Measurements from ENCODE around the gene KCNA2. TPM values are rescaled to one million over a fixed set of nuclear protein-coding genes. Genes with fewer than 3 reads are reported as not detected.

Gene KCNA2
- not detected for polyA plus RNA-seq

DNA sequence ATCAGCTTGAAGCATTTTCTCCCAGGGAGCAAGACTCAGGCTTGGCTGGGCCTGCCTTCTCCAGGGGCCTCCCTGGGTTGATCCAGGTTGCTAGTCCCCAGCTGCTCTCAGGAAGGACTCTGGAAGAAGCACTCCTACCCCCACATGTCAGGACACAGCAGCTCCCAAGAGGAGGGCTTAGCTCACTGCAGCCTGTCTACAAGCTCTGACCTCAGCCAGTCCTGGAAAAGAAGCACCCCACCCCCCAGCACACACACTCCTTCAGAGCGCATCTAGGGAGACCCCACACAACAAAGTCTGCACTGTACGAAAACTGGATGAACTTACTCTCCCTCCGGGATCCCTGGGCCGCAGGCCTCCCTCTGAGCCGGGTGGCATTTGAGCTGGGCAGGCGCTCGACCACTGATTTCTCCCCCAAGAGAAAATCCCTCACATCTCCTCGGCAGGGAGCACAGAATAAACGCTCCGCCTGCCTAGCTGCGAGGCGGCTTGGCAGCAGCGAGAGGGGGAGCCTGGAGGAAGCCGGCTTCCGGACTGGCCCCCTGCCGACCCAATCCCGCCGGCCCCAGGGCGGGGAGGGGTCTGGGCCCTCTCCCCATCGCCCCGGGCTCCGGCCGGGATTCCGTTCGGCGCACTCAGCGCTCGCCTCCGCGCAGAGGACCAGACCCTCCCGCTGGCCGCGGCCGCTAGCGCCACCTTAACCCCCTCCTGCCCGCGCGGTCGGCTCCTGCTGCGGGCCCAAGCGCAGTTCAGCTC lies at the start of gene KCNA2:
TSS of gene KCNA2 (minus strand) at position 458 of the 756 bp plus-strand sequence. CDS start 1,576 bp downstream, outside the sequence.
- Mint-ChIP-seq H3K9me3 (no peaks in the 10 kb centered on the region), H3K27me3 (peaks cover 43% of the 10 kb centered on the region), H3K36me3 (peaks cover 3% of the 10 kb centered on the region), H3K4me3 (peak within 1 kb of the TSS; percentile 84 to 92 (median 90)), H3K4me1 (peaks cover 4 to 14% (median 11%) of the 10 kb centered on the region in 3 donors), H3K27ac (no peak within 1 kb of the TSS)

DNA sequence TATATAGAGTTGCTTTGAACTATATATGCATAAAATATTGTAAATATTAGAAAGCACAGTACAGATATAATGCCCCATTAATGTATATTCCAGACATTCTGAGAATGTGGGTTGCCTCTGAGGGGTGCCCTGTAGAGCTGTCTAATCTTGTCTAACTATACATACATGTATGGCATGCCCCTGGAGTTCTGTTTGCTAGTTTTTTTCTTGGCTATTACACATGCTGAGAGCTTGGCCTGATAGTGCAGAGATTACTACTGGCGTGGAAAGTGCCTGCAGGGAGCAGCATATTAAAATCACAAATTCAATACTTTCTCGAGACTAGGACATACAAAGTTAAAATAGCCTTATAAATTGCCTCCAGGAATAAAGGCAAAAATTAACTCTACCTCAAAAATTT lies 44.5 kb upstream of the KCNA2 start:
- Mint-ChIP-seq H3K9me3 (no peaks in the 10 kb centered on the region), H3K4me3 (no peak overlapping the region), H3K27me3 (no peaks in the 10 kb centered on the region), H3K4me1 (peaks cover 4 to 13% (median 6%) of the 10 kb centered on the region in 3 donors), H3K36me3 (peaks cover 3% of the 10 kb centered on the region), H3K27ac (no peak overlapping the region)

DNA sequence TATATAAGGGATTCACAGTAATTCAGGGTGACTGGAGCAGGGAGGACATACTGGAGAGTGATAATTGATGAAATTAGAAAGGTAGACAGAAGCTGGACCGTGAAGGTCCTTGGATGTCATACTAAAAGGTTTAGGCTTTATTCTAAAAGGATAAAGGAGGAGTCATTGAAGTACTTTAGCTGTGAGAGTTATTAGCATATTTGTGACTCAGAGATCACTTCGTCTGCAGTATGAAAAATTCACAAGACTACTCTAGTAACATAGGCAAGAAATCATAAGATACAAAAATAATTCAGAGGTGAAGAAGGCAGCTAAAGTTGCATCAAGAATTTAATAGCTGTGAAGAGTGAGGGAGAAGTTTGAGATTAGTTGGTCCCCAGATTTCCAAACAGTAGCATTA lies 42.3 kb upstream of the KCNA2 start:
- peaks cover 3% of the 10 kb centered on the region for H3K36me3 Mint-ChIP-seq
- H3K27ac Mint-ChIP-seq, result no peak overlapping the region

DNA sequence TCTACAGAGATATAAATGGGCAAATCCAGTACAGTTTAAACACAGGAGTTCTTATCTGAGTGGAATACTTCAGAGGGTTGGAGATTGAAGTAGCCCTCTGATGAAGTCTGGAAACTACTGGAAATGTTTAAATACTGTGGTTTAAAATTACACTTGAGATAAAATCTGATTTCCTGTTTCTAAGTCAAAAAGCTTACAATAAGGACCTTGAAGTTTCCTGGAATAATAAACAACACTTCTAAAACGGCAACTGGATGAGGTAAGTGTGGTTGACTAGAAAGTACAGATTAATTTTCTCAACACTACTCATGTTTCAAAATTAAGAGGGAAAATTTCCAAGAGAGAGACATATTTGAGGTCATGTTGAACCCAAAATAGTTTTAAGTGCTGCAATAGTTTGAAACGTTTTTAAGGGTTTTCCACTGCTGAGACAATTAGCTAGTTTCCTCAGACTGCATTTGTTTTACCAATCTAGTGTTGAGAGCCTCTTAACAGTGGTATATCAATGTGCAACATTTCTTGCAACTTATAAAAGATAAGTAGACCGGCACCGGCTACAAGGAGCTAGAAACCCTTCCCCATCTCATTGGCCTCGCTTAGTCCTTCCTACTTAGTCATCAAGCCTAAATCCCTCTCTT lies 41.2 kb upstream of the KCNA2 start:
- Mint-ChIP-seq H3K4me1 (peaks cover 7 to 14% (median 12%) of the 10 kb centered on the region in 3 donors), H3K9me3 (no peaks in the 10 kb centered on the region), H3K27me3 (no peaks in the 10 kb centered on the region), H3K4me3 (no peak overlapping the region), H3K36me3 (peaks cover 3% of the 10 kb centered on the region), H3K27ac (no peak overlapping the region)

More for the DNA sequence above, 42.3 kb upstream of the KCNA2 start:
- Mint-ChIP-seq H3K9me3 (no peaks in the 10 kb centered on the region), H3K4me3 (no peak overlapping the region), H3K4me1 (peaks cover 8 to 17% (median 14%) of the 10 kb centered on the region in 3 donors), H3K27me3 (no peaks in the 10 kb centered on the region)

DNA sequence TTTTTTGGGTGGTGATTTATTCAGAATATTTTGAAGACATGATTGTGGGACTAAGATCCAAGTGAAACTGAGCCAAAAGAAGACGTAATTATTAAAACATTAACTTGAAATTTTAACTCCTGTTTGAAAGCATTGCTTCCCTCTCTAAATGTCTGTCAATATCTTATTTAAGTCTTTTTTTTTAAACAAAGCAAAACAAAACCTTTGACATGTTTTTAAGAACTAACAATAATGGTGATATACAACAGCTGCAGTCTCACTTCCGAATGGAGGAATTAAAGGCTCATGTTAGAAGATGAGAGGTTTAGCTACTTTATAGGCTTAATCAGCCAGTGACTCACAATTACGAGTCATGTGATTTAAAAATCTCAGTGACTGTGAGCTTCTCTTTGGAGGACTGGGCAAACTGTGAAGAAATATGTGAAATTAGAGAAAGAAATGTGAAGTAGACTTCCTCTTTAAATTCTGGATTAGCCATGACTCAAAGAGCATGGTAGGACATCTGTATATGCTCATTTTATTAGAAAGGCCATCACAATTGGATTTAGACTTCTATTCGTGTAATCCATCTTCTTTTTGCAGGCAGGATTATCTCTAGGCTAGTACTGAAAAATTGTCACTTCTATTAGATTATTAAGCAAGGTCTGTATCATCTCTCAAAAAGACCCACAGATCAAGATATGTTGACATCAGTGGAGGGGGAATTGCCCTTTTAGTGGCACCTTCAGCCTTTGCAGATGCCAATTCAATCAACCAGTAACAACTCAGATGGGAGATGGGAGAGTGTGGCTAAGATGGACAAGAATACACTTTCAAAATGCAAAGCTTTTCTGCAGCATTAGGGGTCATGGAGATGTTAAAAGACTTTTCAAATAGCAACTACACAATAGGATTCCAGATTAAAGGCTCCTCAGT lies 39.9 kb upstream of the KCNA2 start:
- Mint-ChIP-seq H3K27ac (peak overlapping the region in 1 of 3 donors; percentile 33), H3K36me3 (no peaks in the 10 kb centered on the region), H3K4me1 (peaks cover 7 to 23% (median 21%) of the 10 kb centered on the region in 3 donors), H3K4me3 (no peak overlapping the region), H3K27me3 (no peaks in the 10 kb centered on the region), H3K9me3 (peaks cover 0 to 8% (median 2%) of the 10 kb centered on the region in 3 donors)

DNA sequence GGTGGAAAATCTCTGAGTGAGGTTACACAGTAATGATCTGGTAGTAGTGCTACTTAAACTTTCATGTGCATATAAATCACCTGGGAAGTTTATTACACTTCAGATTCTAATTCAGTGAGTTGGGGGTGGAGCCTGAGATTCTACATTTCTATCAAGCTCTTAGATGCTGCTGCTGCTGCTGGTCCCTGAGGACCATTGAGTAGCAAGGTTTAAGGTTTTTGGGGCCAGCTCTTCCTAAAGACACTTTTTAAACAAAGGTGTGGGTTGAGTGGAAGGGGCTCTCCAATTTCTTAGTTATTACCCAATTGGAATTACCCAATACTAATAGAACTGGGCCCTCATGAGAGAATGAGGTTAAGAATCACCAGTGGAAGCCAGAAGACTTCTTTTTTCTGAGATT lies 39.1 kb upstream of the KCNA2 start:
- Mint-ChIP-seq H3K27ac (no peak overlapping the region), H3K4me3 (no peak overlapping the region)

GRCh38 chr1:110643879-110644472 lies 37.8 kb upstream of the KCNA2 start:
- Mint-ChIP-seq H3K4me1 (peaks cover 11 to 37% (median 26%) of the 10 kb centered on the region in 3 donors), H3K27me3 (no peaks in the 10 kb centered on the region)

More for the DNA sequence above, 39.1 kb upstream of the KCNA2 start:
- peaks cover 7 to 26% (median 23%) of the 10 kb centered on the region in 3 donors for H3K4me1 Mint-ChIP-seq
- H3K9me3 Mint-ChIP-seq, result peaks cover 0 to 8% (median 2%) of the 10 kb centered on the region in 3 donors
- no peaks in the 10 kb centered on the region for H3K36me3 Mint-ChIP-seq
- H3K27me3 Mint-ChIP-seq, result no peaks in the 10 kb centered on the region

GRCh38 chr1:110639724-110640386 lies 33.7 kb upstream of the KCNA2 start:
- Mint-ChIP-seq H3K36me3 (no peaks in the 10 kb centered on the region), H3K27ac (peak overlapping the region in 1 of 3 donors; percentile 7), H3K4me1 (peaks cover 32 to 54% (median 46%) of the 10 kb centered on the region in 3 donors), H3K4me3 (peak overlapping the region in 1 of 4 donors; percentile 8), H3K9me3 (peaks cover 0 to 8% (median 2%) of the 10 kb centered on the region in 3 donors), H3K27me3 (no peaks in the 10 kb centered on the region)

More at GRCh38 chr1:110643879-110644472, 37.8 kb upstream of the KCNA2 start:
- Mint-ChIP-seq H3K9me3 (peaks cover 0 to 8% (median 2%) of the 10 kb centered on the region in 3 donors), H3K27ac (peak overlapping the region in 1 of 3 donors; percentile 36), H3K36me3 (no peaks in the 10 kb centered on the region), H3K4me3 (no peak overlapping the region)

DNA sequence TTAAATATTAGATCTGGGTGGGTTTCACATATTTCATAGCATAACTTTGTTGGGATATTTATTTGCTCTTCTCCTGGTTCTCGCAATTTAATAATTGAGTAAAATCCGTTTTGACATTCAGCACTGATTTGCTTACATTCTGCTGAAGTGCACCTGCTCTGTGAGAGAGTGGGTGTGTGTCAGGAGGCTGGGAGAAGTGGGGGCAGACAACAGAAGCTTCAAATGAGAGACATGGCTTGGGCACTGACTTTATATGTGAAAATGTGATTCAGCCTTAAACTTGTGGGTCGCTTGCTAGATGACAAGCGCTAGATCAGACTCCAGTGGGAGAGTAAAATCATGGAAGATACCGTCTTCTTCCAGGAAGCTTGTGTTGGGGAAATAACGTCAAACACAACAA lies 32.4 kb upstream of the KCNA2 start:
- H3K27ac Mint-ChIP-seq, result peak overlapping the region in 1 of 3 donors; percentile 16
- peaks cover 38 to 54% (median 52%) of the 10 kb centered on the region in 3 donors for H3K4me1 Mint-ChIP-seq
- H3K27me3 Mint-ChIP-seq, result peaks cover 1% of the 10 kb centered on the region
- peaks cover 0 to 8% (median 2%) of the 10 kb centered on the region in 3 donors for H3K9me3 Mint-ChIP-seq
- H3K4me3 Mint-ChIP-seq, result no peak overlapping the region
- H3K36me3 Mint-ChIP-seq, result no peaks in the 10 kb centered on the region

GRCh38 chr1:110638058-110638457 lies 31.9 kb upstream of the KCNA2 start:
- Mint-ChIP-seq H3K9me3 (peaks cover 0 to 8% (median 2%) of the 10 kb centered on the region in 3 donors), H3K4me3 (no peak overlapping the region), H3K27me3 (peaks cover 1% of the 10 kb centered on the region), H3K36me3 (no peaks in the 10 kb centered on the region), H3K27ac (peak overlapping the region in 1 of 3 donors; percentile 24), H3K4me1 (peaks cover 42 to 57% (median 56%) of the 10 kb centered on the region in 3 donors)

GRCh38 chr1:110637475-110637874 lies 31.3 kb upstream of the KCNA2 start:
- Mint-ChIP-seq H3K36me3 (no peaks in the 10 kb centered on the region), H3K27ac (no peak overlapping the region), H3K4me3 (peak overlapping the region in 2 of 4 donors; percentile 19 to 59), H3K27me3 (peaks cover 1% of the 10 kb centered on the region), H3K9me3 (peaks cover 0 to 8% (median 2%) of the 10 kb centered on the region in 3 donors), H3K4me1 (peaks cover 42 to 57% (median 57%) of the 10 kb centered on the region in 3 donors)

DNA sequence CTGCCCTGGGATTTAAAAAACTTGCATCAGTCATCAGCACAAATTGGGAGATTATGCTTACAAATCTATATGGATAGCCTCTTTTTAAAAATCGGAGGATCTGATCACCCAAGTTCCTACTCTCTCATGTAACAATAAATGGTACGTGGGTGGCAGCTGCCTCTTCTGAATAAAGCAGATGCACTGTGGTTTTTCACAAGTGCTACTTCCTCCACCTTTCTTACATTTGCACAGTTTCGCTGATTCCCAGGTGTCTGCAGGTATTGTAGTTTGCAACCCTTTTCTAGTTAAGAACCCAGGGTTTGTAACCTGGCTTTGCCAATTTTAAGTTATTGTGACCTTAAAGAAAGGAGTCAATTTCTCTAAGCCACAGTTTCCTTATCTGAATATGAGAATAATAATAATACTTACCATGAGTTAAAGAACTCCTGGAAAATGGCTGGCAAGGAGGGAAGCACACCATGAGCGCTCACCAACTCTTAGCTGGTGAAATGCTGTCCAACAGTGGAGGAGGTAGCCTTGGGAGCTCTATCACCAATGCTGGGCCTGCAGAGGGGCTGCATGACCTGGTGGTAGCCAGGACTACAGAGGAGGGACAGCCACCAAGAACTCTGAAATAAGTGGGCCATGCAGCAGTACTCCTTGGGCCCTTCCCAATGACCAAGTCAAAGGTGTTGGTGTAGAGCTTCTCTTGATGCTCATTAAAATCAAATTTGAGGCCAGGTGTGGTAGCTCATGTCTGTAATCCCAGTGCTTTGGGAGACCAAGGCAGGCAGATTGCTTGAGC lies 30.2 kb upstream of the KCNA2 start:
- H3K4me1 Mint-ChIP-seq, result peaks cover 39 to 49% (median 49%) of the 10 kb centered on the region in 3 donors
- H3K27ac Mint-ChIP-seq, result peak overlapping the region; percentile 15 to 86 (median 78)
- peak overlapping the region; percentile 14 to 85 (median 44) for H3K4me3 Mint-ChIP-seq
- H3K9me3 Mint-ChIP-seq, result peaks cover 0 to under 1% (median 0%) of the 10 kb centered on the region in 3 donors
- H3K36me3 Mint-ChIP-seq, result no peaks in the 10 kb centered on the region
- peaks cover 1% of the 10 kb centered on the region for H3K27me3 Mint-ChIP-seq

DNA sequence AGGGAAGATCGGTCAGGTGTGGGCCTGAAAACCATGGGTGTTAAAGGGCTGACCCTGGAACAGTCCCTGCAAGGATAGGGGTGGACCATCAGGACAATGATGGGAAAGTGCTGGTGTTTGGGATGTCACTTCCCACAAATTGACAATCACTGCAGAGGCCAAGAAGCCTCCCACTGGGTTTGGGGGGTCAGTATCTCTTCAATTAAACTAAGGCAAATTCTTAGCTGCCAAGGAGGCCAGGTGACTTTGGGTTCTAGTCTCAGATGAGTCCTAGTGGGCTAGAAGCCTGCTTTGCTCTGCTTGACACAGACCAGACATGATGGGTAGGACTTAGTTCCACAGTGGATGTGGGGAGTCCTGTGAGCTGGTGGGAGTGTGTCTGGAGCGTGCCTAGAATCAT lies 29.3 kb upstream of the KCNA2 start:
- no peaks in the 10 kb centered on the region for H3K9me3 Mint-ChIP-seq
- H3K4me3 Mint-ChIP-seq, result peak overlapping the region in 3 of 4 donors; percentile 22 to 66 (median 63)
- H3K27me3 Mint-ChIP-seq, result peaks cover 1% of the 10 kb centered on the region
- peak overlapping the region; percentile 72 to 86 (median 78) for H3K27ac Mint-ChIP-seq
- peaks cover 40 to 48% (median 47%) of the 10 kb centered on the region in 3 donors for H3K4me1 Mint-ChIP-seq
- no peaks in the 10 kb centered on the region for H3K36me3 Mint-ChIP-seq
